ENCODE data around the gene TGIF2. TPM values are rescaled to one million over a fixed set of nuclear protein-coding genes. Genes with fewer than 3 reads are reported as not detected.
A peak's percentile ranks its signal among the peaks of the same experiment; 100 is the strongest.

Gene TGIF2
- total RNA-seq, 1 donor from 2014 or later = 18.8 TPM

DNA sequence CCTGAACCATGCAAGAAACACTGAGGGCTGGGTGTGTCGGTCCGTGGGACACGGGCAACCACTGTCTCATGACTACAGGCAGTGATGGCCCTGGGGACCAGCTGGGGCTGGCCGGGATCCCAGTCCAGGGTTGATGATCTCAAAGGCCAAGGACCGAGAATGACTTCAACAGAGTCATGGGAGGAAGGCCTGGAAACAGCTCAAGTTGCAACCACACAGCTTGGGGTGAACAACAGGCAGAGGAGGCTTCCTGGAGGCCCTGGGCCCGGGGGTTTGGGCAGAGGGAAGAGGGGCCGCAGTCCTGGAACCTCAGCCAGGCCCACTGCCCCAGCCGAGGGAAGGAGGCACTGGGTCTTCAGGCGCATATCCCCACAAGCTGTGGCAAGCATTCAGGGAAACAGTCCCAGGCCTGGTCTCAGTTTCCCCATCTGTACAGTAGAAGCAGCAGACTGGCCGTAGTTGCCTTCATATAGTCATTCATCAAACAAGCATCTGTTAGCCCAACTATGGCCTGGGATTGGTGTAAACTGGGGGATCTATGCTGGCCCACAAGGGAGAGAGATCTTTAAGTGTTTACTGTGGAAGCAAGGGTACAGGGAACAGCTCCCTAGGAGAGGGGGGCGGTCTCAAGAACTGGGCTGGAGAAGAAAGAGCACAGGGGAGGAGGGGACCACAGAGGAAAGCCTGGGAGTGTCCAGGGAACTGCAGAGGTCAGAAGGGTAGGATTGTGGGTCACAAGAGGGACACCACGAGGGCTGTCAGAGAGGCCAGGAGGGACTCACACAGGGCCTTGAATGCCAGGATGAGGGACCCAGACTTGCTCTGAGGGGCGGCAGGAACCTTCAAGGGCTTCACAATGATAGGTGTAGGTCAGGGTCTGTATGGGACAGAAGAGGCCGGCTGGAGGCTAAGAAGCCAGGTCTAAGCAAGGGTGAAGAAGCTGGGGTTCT is 29.9 kb upstream of the TGIF2 start:
- H3K4me1 Mint-ChIP-seq (ENCODE audit: low read depth) = peaks cover 70% of the 10 kb centered on the region
- no peak for TF ChIP-seq CTCF (IDR thresholded peaks at IDR 0.05)
- peak; percentile 71 for DNase-seq (ENCODE audit: low spot score)
- peak overlapping the region; percentile 89 for H3K4me3 Mint-ChIP-seq (ENCODE audit: unreplicated experiment)
- H3K9me3 Mint-ChIP-seq (ENCODE audit: low read depth) = no peaks in the 10 kb centered on the region
- no peaks in the 10 kb centered on the region for H3K27me3 Mint-ChIP-seq (ENCODE audit: low read depth)
- H3K36me3 Mint-ChIP-seq (ENCODE audit: low read depth) = peaks cover 18% of the 10 kb centered on the region
- H3K27ac Mint-ChIP-seq (ENCODE audit: unreplicated experiment) = peak overlapping the region; percentile 93

DNA sequence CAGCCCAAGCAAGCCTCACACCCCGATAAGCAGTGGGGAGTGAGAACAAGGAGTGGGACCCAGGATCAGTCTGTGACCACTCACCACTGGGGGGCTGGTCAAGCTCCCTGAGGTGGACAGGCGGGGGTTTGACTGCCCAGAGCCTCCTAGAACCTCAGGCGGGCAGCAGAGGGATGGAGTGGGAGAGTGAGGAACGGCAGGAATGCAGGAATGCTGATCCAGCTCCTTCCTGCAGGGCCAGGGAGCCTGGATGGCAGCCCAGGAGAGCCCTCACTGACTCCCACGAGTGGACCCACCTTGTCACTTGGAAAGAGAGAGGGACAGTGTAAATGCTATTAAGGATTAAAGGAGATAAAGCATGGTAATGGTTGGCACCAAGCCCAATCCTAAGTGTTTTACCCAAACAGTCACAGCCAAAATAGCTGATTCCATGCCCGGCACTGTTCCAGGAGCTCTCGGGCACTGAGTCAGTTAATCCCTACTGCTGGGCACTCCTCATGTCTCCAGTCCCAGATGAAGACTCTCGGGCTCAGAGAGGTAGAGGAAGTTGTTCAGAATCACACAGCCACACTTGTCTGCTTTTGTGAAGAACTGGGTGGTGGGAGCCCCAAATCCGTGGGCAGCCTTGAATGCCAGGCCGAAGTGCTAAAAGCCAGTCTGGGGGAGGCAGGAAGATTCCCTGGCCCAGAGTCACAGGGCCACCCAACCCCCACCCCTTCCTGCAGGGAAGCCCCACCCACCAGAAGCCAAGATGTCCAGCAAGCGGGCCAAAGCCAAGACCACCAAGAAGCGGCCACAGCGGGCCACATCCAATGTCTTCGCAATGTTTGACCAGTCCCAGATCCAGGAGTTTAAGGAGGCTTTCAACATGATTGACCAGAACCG is 29.0 kb upstream of the TGIF2 start:
- peak overlapping the region; percentile 89 for H3K4me3 Mint-ChIP-seq (ENCODE audit: unreplicated experiment)
- H3K27ac Mint-ChIP-seq (ENCODE audit: unreplicated experiment) = peak overlapping the region; percentile 93
- peak; percentile 54 for DNase-seq (ENCODE audit: low spot score)
- H3K9me3 Mint-ChIP-seq (ENCODE audit: low read depth) = no peaks in the 10 kb centered on the region
- no peaks in the 10 kb centered on the region for H3K27me3 Mint-ChIP-seq (ENCODE audit: low read depth)
- peaks cover 24% of the 10 kb centered on the region for H3K36me3 Mint-ChIP-seq (ENCODE audit: low read depth)
- no peak for TF ChIP-seq CTCF (IDR thresholded peaks at IDR 0.05)
- H3K4me1 Mint-ChIP-seq (ENCODE audit: low read depth) = peaks cover 66% of the 10 kb centered on the region

GRCh38 chr20:36546111-36546736 is 27.2 kb upstream of the TGIF2 start:
- no peak for TF ChIP-seq CTCF (IDR thresholded peaks at IDR 0.05)
- Mint-ChIP-seq H3K4me3 (ENCODE audit: unreplicated experiment) (peak overlapping the region; percentile 40), H3K4me1 (ENCODE audit: low read depth) (peaks cover 55% of the 10 kb centered on the region), H3K27me3 (ENCODE audit: low read depth) (no peaks in the 10 kb centered on the region), H3K27ac (ENCODE audit: unreplicated experiment) (peak overlapping the region; percentile 66), H3K36me3 (ENCODE audit: low read depth) (peaks cover 24% of the 10 kb centered on the region), H3K9me3 (ENCODE audit: low read depth) (no peaks in the 10 kb centered on the region)
- no peak for DNase-seq (ENCODE audit: low spot score)

DNA sequence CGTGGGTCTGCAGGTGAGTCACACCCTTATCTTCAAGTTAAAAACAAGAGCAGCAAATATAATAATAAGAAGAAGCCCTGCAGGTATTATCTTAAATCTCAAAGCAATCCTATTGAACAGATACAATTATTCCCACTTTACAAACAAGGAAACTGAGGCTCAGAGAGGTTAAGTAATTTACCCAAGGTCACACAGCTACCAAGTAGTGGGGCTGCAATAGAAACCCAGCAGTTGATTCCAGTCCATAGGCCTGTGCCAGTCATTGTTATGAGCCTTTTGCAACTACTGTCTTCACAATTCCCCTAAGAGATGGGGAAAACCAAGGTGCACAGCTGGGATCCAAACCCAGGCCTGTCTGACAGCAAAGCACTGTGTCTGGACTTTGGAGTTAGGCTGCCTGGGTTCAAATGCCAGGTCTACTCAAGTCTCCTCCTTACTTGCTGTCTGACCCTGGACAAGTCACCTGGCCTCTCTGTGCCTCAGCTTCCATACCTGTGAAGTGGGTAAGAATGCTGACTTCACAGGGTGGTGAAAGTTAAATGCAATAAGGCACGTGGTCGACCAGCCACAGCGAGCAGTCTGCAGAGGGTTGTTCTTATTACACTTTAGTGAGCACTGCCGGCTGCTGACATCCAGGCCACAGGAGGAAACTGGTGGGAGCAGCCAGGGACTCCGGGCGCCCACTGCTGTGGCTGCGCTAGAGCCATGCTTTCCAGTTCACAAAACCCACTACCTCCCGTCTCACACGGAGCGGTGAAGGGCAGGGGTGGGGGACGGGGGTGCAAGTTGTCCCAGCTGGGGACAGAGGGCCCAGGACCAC is 26.0 kb upstream of the TGIF2 start:
- peak overlapping the region; percentile 59 for H3K27ac Mint-ChIP-seq (ENCODE audit: unreplicated experiment)
- DNase-seq (ENCODE audit: low spot score) = no peak
- TF ChIP-seq CTCF (IDR thresholded peaks at IDR 0.05) = no peak

More for the DNA sequence above, 26.0 kb upstream of the TGIF2 start:
- Mint-ChIP-seq H3K9me3 (ENCODE audit: low read depth) (no peaks in the 10 kb centered on the region), H3K4me1 (ENCODE audit: low read depth) (peaks cover 55% of the 10 kb centered on the region), H3K27me3 (ENCODE audit: low read depth) (no peaks in the 10 kb centered on the region), H3K36me3 (ENCODE audit: low read depth) (peaks cover 22% of the 10 kb centered on the region), H3K4me3 (ENCODE audit: unreplicated experiment) (no peak overlapping the region)

Measured in chondrocyte (in vitro differentiated cells).